C4-2B (cell line): ENCODE data around the gene ABHD14A.

Source experiments
- CTCF ChIP-seq: fragments of 450-650 bp; conservative IDR thresholded peaks from 2 replicates; pipeline ENCODE4 v1.5.1; 2017; ENCODE audit warnings: mild to moderate bottlenecking
- ZFX ChIP-seq: fragments of 450-650 bp; IDR thresholded peaks from 2 replicates; pipeline ENCODE4 v1.6.1; 2017

GRCh38 chr3:51999846-52000245 is 25.0 kb downstream of the ABHD14A start:
- TF ChIP-seq CTCF: no peak
- no peak for TF ChIP-seq ZFX
